H1 (cell line): Measurements from ENCODE around the gene ANKRD60. TPM values are rescaled to one million over a fixed set of nuclear protein-coding genes. Genes with fewer than 3 reads are reported as not detected.

Experiments used
- CTCF ChIA-PET: fragments of 300-600 bp; sonication (Branson Sonifier 250); formaldehyde crosslinking; loops from one replicate; lab custom pipeline; 2021; ENCODE audit not compliant: partially characterized antibody; lab: Charles Lee
- POLR2A ChIA-PET: fragments of 300-600 bp; sonication (Branson Sonifier 250); formaldehyde crosslinking; loops from one replicate; lab custom pipeline; 2021; ENCODE audit warnings: inconsistent platforms; ENCODE audit not compliant: partially characterized antibody; lab: Charles Lee
- DNase-seq, 2 experiments: peaks; one replicate each; pipeline versions ENCODE4 v3.0.0 to v3.0.0-alpha.2; 2010 to 2022; ENCODE audit warnings: low spot score in 2 of 2, low read depth in 1 of 2, mixed read lengths in 1 of 2
- FAIRE-seq: peaks from 2 replicates; lab custom pipeline; 2011; peaks lifted over from hg19 to GRCh38; lab: Jason Lieb, UNC
- H2AFZ ChIP-seq: 2 replicates; pipeline ENCODE4 v1.8.1; 2012; ENCODE audit warnings: low read length, inconsistent platforms
- H2AK5ac ChIP-seq: 2 replicates; pipeline ENCODE4 v1.6.1; 2013; ENCODE audit warnings: low read depth, low read length
- H2BK120ac ChIP-seq: replicated peaks from 2 replicates; pipeline ENCODE3; 2013; ENCODE audit warnings: low read depth, low read length, inconsistent platforms
- H2BK12ac ChIP-seq: 2 replicates; pipeline ENCODE4 v1.6.1; 2013; ENCODE audit warnings: low read depth, low read length
- H2BK15ac ChIP-seq: 2 replicates; pipeline ENCODE4 v1.6.1; 2013; ENCODE audit warnings: low read length
- H2BK20ac ChIP-seq: 2 replicates; pipeline ENCODE4 v1.6.1; 2013; ENCODE audit warnings: low read length
- H2BK5ac ChIP-seq: 2 replicates; pipeline ENCODE4 v1.6.1; 2013; ENCODE audit warnings: low read depth, low read length
- H3K14ac ChIP-seq: 2 replicates; pipeline ENCODE4 v1.6.1; 2013; ENCODE audit warnings: inconsistent platforms; ENCODE audit not compliant: insufficient read length
- H3K18ac ChIP-seq: 2 replicates; pipeline ENCODE4 v1.6.1; 2013; ENCODE audit warnings: low read length; ENCODE audit errors: extremely low read depth
- H3K23ac ChIP-seq: 2 replicates; pipeline ENCODE4 v1.6.1; 2013; ENCODE audit warnings: inconsistent platforms; ENCODE audit not compliant: insufficient read length
- H3K23me2 ChIP-seq: 2 replicates; pipeline ENCODE4 v1.6.1; 2013; ENCODE audit warnings: low read depth, low read length
- H3K27ac ChIP-seq: 2 replicates; pipeline ENCODE4 v1.6.1; 2011; ENCODE audit warnings: low read depth, low read length, inconsistent platforms
- H3K27me3 ChIP-seq, 4 experiments: replicated peaks in 1 of 4; 1 replicate in 1 of 4; 2 replicates in 3 of 4; pipeline versions ENCODE4 v1.6.1 to v1.8.1; 2011 to 2013; ENCODE audit warnings: low read length in 3 of 4, mild to moderate bottlenecking in 3 of 4, inconsistent platforms in 2 of 4, mixed read lengths in 2 of 4, moderate library complexity in 1 of 4; ENCODE audit not compliant: control insufficient read depth in 3 of 4, insufficient read depth in 3 of 4; ENCODE audit errors: extremely low read depth in 1 of 4
- H3K36me3 ChIP-seq, 4 experiments: 2 replicates each; pipeline versions ENCODE4 v1.6.1 to v1.8.1; 2011 to 2013; ENCODE audit warnings: mild to moderate bottlenecking in 4 of 4, low read length in 3 of 4, moderate library complexity in 2 of 4, control low read depth in 1 of 4, inconsistent platforms in 1 of 4; ENCODE audit not compliant: insufficient read depth in 4 of 4, control insufficient read depth in 2 of 4
- H3K4ac ChIP-seq: replicated peaks from 2 replicates; pipeline ENCODE3; 2013; ENCODE audit warnings: low read length, low read depth, mixed read lengths, inconsistent platforms; ENCODE audit not compliant: insufficient read length
- H3K4me1 ChIP-seq, 4 experiments: replicated peaks in 1 of 4; 1 replicate in 1 of 4; 2 replicates in 3 of 4; pipeline versions ENCODE4 v1.6.1 to v1.8.1; 2011 to 2013; ENCODE audit warnings: low read length in 3 of 4, inconsistent platforms in 2 of 4, mixed read lengths in 1 of 4; ENCODE audit not compliant: insufficient read depth in 4 of 4, control insufficient read depth in 3 of 4
- H3K4me2 ChIP-seq, 2 experiments: 2 replicates each; pipeline versions ENCODE4 v1.6.1 to v1.8.1; 2011 to 2013; ENCODE audit warnings: low read depth in 2 of 2, low read length in 2 of 2, control low read depth in 1 of 2, inconsistent platforms in 1 of 2, mild to moderate bottlenecking in 1 of 2; ENCODE audit not compliant: insufficient read depth in 1 of 2
- H3K4me3 ChIP-seq, 4 experiments: fragments of 200-600, 300-600 bp in 1 of 4; sonication (generic), shearing (Covaris generic), sonication (Bioruptor Twin) in 1 of 4; 2 replicates each; pipeline versions ENCODE4 v1.5.1 to v1.8.1; 2011 to 2016; ENCODE audit warnings: low read length in 4 of 4, low read depth in 3 of 4, control low read depth in 2 of 4, inconsistent platforms in 2 of 4, mild to moderate bottlenecking in 2 of 4, mixed read lengths in 1 of 4, moderate library complexity in 1 of 4; ENCODE audit not compliant: insufficient read depth in 2 of 4; ENCODE audit errors: extremely low read depth in 1 of 4
- H3K56ac ChIP-seq: replicated peaks from 2 replicates; pipeline ENCODE3; 2013; ENCODE audit warnings: low read depth, mild to moderate bottlenecking, mixed read lengths, low read length, inconsistent platforms; ENCODE audit not compliant: insufficient read length
- H3K79me1 ChIP-seq: 2 replicates; pipeline ENCODE4 v1.6.1; 2013; ENCODE audit warnings: low read depth, low read length, control low read depth
- H3K79me2 ChIP-seq, 2 experiments: 2 replicates each; pipeline versions ENCODE4 v1.6.1 to v1.8.1; 2012 to 2013; ENCODE audit warnings: low read length in 2 of 2, mild to moderate bottlenecking in 2 of 2, inconsistent platforms in 1 of 2; ENCODE audit not compliant: insufficient read depth in 2 of 2, control insufficient read depth in 1 of 2
- H3K9ac ChIP-seq, 4 experiments: replicated peaks in 1 of 4; 1 replicate in 1 of 4; 2 replicates in 3 of 4; pipeline versions ENCODE4 v1.6.1 to v1.8.1; 2011 to 2013; ENCODE audit warnings: low read depth in 3 of 4, low read length in 3 of 4, control low read depth in 2 of 4, mild to moderate bottlenecking in 2 of 4, moderate library complexity in 2 of 4, inconsistent platforms in 1 of 4; ENCODE audit errors: extremely low read depth in 1 of 4
- H3K9me3 ChIP-seq, 2 experiments: 2 replicates each; pipeline versions ENCODE4 v1.6.1 to v1.8.1; 2012 to 2013; ENCODE audit warnings: mild to moderate bottlenecking in 2 of 2, moderate library complexity in 2 of 2, control low read depth in 1 of 2, inconsistent platforms in 1 of 2, low read depth in 1 of 2, low read length in 1 of 2, mixed read lengths in 1 of 2; ENCODE audit not compliant: insufficient read depth in 2 of 2
- H4K20me1 ChIP-seq, 2 experiments: replicated peaks in 1 of 2; 2 replicates each; pipeline versions ENCODE3 to v1.8.1; 2011 to 2013; ENCODE audit warnings: inconsistent platforms in 2 of 2, low read length in 2 of 2, mild to moderate bottlenecking in 1 of 2; ENCODE audit not compliant: insufficient read depth in 2 of 2, control insufficient read depth in 1 of 2
- H4K5ac ChIP-seq: 2 replicates; pipeline ENCODE4 v1.6.1; 2013; ENCODE audit warnings: low read length, low read depth, mixed read lengths, inconsistent platforms; ENCODE audit not compliant: insufficient read length
- H4K8ac ChIP-seq: 2 replicates; pipeline ENCODE4 v1.8.0; 2013; ENCODE audit warnings: mild to moderate bottlenecking, moderate library complexity, low read length, inconsistent platforms; ENCODE audit not compliant: insufficient read depth; ENCODE audit errors: extremely low read depth
- H4K91ac ChIP-seq: replicated peaks from 2 replicates; pipeline ENCODE3; 2013; ENCODE audit warnings: low read length, mixed read lengths, inconsistent platforms; ENCODE audit not compliant: insufficient read length
- CHD2 ChIP-seq: IDR thresholded peaks from 2 replicates; pipeline ENCODE4 v1.6.1; 2012; ENCODE audit warnings: low read length, improper control_type of control experiment
- E2F6 ChIP-seq: IDR thresholded peaks from 2 replicates; pipeline ENCODE4 v1.6.1; 2012; ENCODE audit warnings: inconsistent platforms
- EGR1 ChIP-seq: IDR thresholded peaks from 2 replicates; pipeline ENCODE4 v1.6.1; 2011; ENCODE audit warnings: low read depth, low read length, borderline replicate concordance
- MAFK ChIP-seq: IDR thresholded peaks from 2 replicates; pipeline ENCODE4 v1.6.1; 2012; ENCODE audit warnings: low read depth, mild to moderate bottlenecking, improper control_type of control experiment, low read length
- POLR2A ChIP-seq, 2 experiments: IDR thresholded peaks; 1 replicate in 1 of 2; 2 replicates in 1 of 2; pipeline ENCODE4 v1.6.1; 2011; ENCODE audit warnings: low read depth in 2 of 2, low read length in 2 of 2, mild to moderate bottlenecking in 2 of 2; ENCODE audit errors: control extremely low read depth in 1 of 2
- WGBS, 2 experiments: shearing (Covaris generic) in 1 of 2; methylation state at CpG; one replicate each; pipeline versions ENCODE4 v1.1.6 to v1.1.7; 2013 to 2015; ENCODE audit warnings: low lambda C conversion rate in 2 of 2, mixed read lengths in 2 of 2, inconsistent platforms in 1 of 2, low coverage in 1 of 2, missing lambda C conversion rate in 1 of 2; ENCODE audit not compliant: insufficient replicate concordance in 2 of 2, insufficient coverage in 1 of 2, insufficient read length in 1 of 2; ENCODE audit errors: extremely low coverage in 1 of 2, missing lambda C conversion rate in 1 of 2; 5-methylcytosine and 5-hydroxymethylcytosine counted together
- polyA plus RNA-seq, 7 experiments: library from polyadenylated mRNA; depleted of rRNA in 3 of 7; stranded (reverse) in 5 of 7; unstranded in 2 of 7; fragments of >200 nt in 5 of 7; fragments of 200-250 nt in 2 of 7; gene quantifications; 1 replicate in 5 of 7; 2 replicates in 1 of 7; 4 replicates in 1 of 7; pipeline versions ENCODE4 v1.2.1 to v1.2.3, GENCODE V29; 2011 to 2013; ENCODE audit warnings: missing spikeins in 2 of 7, mixed read lengths in 2 of 7
- total RNA-seq: library from RNA; stranded (reverse); fragmentation: NEBNext Ultra II Directional; extraction: Animal tissue kit (Norgen Biotek cat#: 25700); gene quantifications from 2 replicates; pipeline ENCODE4 v1.2.1, GENCODE V29; 2021
- TF ChIP-seq, protein P1 (sequence below): IDR thresholded peaks from 2 replicates; pipeline ENCODE4 v1.6.1; 2011; ENCODE audit warnings: low read length, improper control_type of control experiment

The ANKRD60 gene
- total and polyA plus RNA-seq, 2 of the 8 experiments (the other 6 are each of a cell fraction or from before 2014, with no cell fraction given) = not detected

GRCh38 chr20:58256842-58257241 is 28.4 kb upstream of the ANKRD60 start:
- H3K9ac ChIP-seq = no peak overlapping the region
- H2BK12ac ChIP-seq = no peak overlapping the region
- no peaks in the 10 kb centered on the region for H3K27me3 ChIP-seq
- no peak overlapping the region for H3K18ac ChIP-seq
- no peaks in the 10 kb centered on the region for H3K23me2 ChIP-seq
- H3K36me3 ChIP-seq = no peaks in the 10 kb centered on the region
- POLR2A ChIA-PET = no interaction called here
- no peak overlapping the region for H2AFZ ChIP-seq
- no peak overlapping the region for H3K4me2 ChIP-seq
- no peak overlapping the region for H3K23ac ChIP-seq
- no peak overlapping the region for H3K56ac ChIP-seq
- H3K79me2 ChIP-seq = no peaks in the 10 kb centered on the region
- no peaks in the 10 kb centered on the region for H3K79me1 ChIP-seq
- CTCF ChIA-PET = no interaction called here
- WGBS, 2 experiments = 85% methylated on average over 4 of the region's 4 CpGs; no CpG with 5 or more reads in 1 of the 2 experiments
- DNase-seq = no peak
- H2BK5ac ChIP-seq = no peak overlapping the region
- no peak overlapping the region for H3K14ac ChIP-seq
- H2AK5ac ChIP-seq = no peak overlapping the region
- H3K4ac ChIP-seq = no peak overlapping the region
- no peak overlapping the region for H3K27ac ChIP-seq
- H4K20me1 ChIP-seq = peaks cover 0 to 4% of the 10 kb centered on the region in 2 experiments
- peaks cover 2 to 10% (median 3%) of the 10 kb centered on the region in 4 experiments; a peak in 5 of 7 replicates for H3K4me1 ChIP-seq
- H4K5ac ChIP-seq = no peak overlapping the region
- H4K91ac ChIP-seq = no peak overlapping the region
- no peak overlapping the region for H2BK15ac ChIP-seq
- no peaks in the 10 kb centered on the region for H3K9me3 ChIP-seq
- H3K4me3 ChIP-seq = no peak overlapping the region
- no peak overlapping the region for H2BK20ac ChIP-seq
- peak; percentile 32 for FAIRE-seq
- no peak overlapping the region for H4K8ac ChIP-seq
- H2BK120ac ChIP-seq = no peak overlapping the region
- TF ChIP-seq POLR2A (IDR thresholded peaks at IDR 0.05; ENCODE audit: control extremely low read depth in 1 of 2, low read depth in 2 of 2, low read length in 2 of 2) (no peak), MAFK (no peak), EGR1 (no peak), CHD2 (no peak), E2F6 (no peak)
- TF ChIP-seq, protein P1, sequence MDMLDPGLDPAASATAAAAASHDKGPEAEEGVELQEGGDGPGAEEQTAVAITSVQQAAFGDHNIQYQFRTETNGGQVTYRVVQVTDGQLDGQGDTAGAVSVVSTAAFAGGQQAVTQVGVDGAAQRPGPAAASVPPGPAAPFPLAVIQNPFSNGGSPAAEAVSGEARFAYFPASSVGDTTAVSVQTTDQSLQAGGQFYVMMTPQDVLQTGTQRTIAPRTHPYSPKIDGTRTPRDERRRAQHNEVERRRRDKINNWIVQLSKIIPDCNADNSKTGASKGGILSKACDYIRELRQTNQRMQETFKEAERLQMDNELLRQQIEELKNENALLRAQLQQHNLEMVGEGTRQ = no peak
